Naive B cell (primary cell): ENCODE measurements around the gene ZNRF1. TPM values are rescaled to one million over a fixed set of nuclear protein-coding genes. Genes with fewer than 3 reads are reported as not detected.
"Not testable (repeated sequence)": the region's sequence is repeated elsewhere in the genome, so short reads cannot be mapped to it uniquely, and the experiment has no call there.

Experiments
- ATAC-seq, 2 donors: fragments of 150-1000 bp; cut with Tn5 transposase; 2 replicates each; pipeline ENCODE4 v1.10.0; 2021; ENCODE audit warnings: low read depth in 2 of 2, mild to moderate bottlenecking in 2 of 2, moderate library complexity in 2 of 2
- DNase-seq: peaks from one replicate; pipeline ENCODE4 v3.0.0; 2022
- H3K27ac Mint-ChIP-seq, 6 donors: one replicate each; pipeline ENCODE4 v1.8.0; 2020 to 2022; ENCODE audit warnings: mild to moderate bottlenecking in 6 of 6, mixed read lengths in 6 of 6, moderate library complexity in 5 of 6, inconsistent platforms in 2 of 6
- H3K27me3 Mint-ChIP-seq, 3 donors: one replicate each; pipeline ENCODE4 v1.8.0; 2021 to 2022; ENCODE audit warnings: mixed read lengths in 3 of 3, mild to moderate bottlenecking in 1 of 3
- H3K36me3 Mint-ChIP-seq, 2 donors: one replicate each; pipeline ENCODE4 v1.8.0; 2020 to 2022; ENCODE audit warnings: mixed read lengths in 2 of 2, inconsistent platforms in 1 of 2, mild to moderate bottlenecking in 1 of 2
- H3K4me1 Mint-ChIP-seq, 3 donors: one replicate each; pipeline ENCODE4 v1.8.0; 2020 to 2022; ENCODE audit warnings: mixed read lengths in 3 of 3, inconsistent platforms in 1 of 3, mild to moderate bottlenecking in 1 of 3, moderate library complexity in 1 of 3
- H3K4me3 Mint-ChIP-seq, 8 donors: one replicate each; pipeline ENCODE4 v1.8.0; 2020 to 2022; ENCODE audit warnings: mild to moderate bottlenecking in 8 of 8, mixed read lengths in 8 of 8, moderate library complexity in 8 of 8, inconsistent platforms in 2 of 8
- H3K9me3 Mint-ChIP-seq, 7 donors: one replicate each; pipeline ENCODE4 v1.8.0; 2020 to 2022; ENCODE audit warnings: mixed read lengths in 7 of 7, mild to moderate bottlenecking in 5 of 7, inconsistent platforms in 2 of 7, moderate library complexity in 1 of 7
- polyA plus RNA-seq, 6 donors: library from polyadenylated mRNA; unstranded; fragments of 300-500 nt; fragmentation: Illumina TruSeq; gene quantifications; one replicate each; pipeline ENCODE4 v1.2.3, GENCODE V29; 2021; ENCODE audit warnings: low read depth in 6 of 6

Gene ZNRF1
- polyA plus RNA-seq, 6 donors from 2014 or later = 1.1 TPM; not detected in 5

GRCh38 chr16:75086281-75086680 lies 87.5 kb downstream of the ZNRF1 start:
- Mint-ChIP-seq H3K9me3 (peaks cover 0 to 12% (median 3%) of the 10 kb centered on the region in 7 donors), H3K27me3 (peaks cover 57 to 61% (median 60%) of the 10 kb centered on the region in 3 donors)

DNA sequence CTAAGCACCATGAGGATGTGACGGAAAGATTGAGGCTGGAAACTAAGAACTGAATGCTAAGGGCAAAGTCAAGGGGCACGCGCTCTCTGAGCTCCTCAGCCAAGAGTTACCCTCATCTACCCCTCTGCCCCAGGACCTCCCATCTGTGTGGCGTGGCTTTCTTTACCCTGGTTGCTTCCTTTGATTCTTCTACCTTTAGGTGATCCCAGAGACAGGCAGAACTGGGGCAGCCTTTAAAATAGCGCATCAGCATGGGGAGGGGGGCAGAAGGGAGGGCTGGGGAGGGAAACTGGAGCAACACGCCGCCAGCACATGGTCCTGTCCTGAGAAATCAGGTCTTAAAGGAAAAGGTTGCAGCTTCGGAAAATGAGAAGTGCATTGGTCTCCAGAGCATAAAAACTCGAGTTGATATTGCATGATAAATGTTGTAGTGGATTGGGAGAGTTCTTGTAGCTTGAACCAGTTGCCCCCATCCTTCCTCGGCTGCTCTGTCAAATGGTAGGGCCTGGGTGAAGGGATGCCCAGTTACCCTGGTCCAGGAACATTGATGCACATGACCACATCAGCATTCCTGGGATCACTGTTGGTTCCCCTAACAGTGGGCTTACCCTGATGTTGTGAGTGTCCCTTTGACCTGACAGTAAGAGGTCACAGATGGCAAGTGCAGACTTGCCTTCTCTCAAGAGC lies 88.0 kb downstream of the ZNRF1 start:
- DNase-seq (no peak), ATAC-seq (no peak)
- Mint-ChIP-seq H3K36me3 (peaks cover 0 to 12% of the 10 kb centered on the region in 2 donors), H3K4me1 (peaks cover 0 to 7% (median 3%) of the 10 kb centered on the region in 3 donors), H3K27me3 (peaks cover 51 to 59% (median 54%) of the 10 kb centered on the region in 3 donors), H3K27ac (no peak overlapping the region), H3K4me3 (peak overlapping the region in 1 of 8 donors; percentile 44), H3K9me3 (peaks cover 0 to 12% (median 3%) of the 10 kb centered on the region in 7 donors)

More at GRCh38 chr16:75086281-75086680, 87.5 kb downstream of the ZNRF1 start:
- no peak overlapping the region for H3K27ac Mint-ChIP-seq
- peaks cover 0 to 12% of the 10 kb centered on the region in 2 donors for H3K36me3 Mint-ChIP-seq
- peaks cover 4 to 10% (median 8%) of the 10 kb centered on the region in 3 donors for H3K4me1 Mint-ChIP-seq
- ATAC-seq = no peak
- DNase-seq = no peak
- H3K4me3 Mint-ChIP-seq = peak overlapping the region in 1 of 8 donors; percentile 44

DNA sequence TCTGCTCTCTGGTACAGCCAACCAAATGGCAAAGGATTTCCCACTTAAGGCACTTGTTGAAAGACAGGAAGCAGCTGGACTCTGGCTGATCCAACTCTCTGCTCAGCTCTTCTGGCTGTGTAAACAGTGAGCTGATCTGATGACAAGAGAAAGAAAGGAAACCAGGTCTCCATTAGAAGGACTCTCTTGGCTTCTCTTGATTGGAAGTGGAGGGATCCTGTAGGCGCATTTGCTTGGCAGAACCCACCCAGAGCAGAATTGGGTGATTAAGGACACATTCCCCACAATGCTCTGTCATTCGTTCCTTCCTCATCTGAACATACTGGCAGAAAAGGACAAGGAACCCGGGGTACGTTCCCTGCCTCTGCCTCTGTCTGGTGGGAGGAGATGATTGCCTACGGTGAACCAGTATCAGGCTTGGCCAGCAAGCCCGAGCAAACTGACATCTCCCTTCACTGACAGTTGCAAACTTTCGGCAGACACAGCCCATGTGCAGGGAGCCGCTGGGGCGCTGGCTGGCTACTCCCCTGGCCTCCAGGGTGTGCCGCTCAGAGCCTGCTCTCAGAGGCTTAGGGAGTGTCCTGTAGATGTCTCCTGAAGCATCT lies 88.7 kb downstream of the ZNRF1 start:
- no peak overlapping the region for H3K4me3 Mint-ChIP-seq
- H3K9me3 Mint-ChIP-seq = peaks cover 0 to 12% (median 3%) of the 10 kb centered on the region in 7 donors
- peak overlapping the region in 1 of 6 donors; percentile 38 for H3K27ac Mint-ChIP-seq
- H3K36me3 Mint-ChIP-seq = peaks cover 0 to 12% of the 10 kb centered on the region in 2 donors
- DNase-seq (no peak), ATAC-seq (no peak)
- peaks cover 46 to 53% (median 48%) of the 10 kb centered on the region in 3 donors for H3K27me3 Mint-ChIP-seq
- peaks cover 0 to 7% (median 0%) of the 10 kb centered on the region in 3 donors for H3K4me1 Mint-ChIP-seq

DNA sequence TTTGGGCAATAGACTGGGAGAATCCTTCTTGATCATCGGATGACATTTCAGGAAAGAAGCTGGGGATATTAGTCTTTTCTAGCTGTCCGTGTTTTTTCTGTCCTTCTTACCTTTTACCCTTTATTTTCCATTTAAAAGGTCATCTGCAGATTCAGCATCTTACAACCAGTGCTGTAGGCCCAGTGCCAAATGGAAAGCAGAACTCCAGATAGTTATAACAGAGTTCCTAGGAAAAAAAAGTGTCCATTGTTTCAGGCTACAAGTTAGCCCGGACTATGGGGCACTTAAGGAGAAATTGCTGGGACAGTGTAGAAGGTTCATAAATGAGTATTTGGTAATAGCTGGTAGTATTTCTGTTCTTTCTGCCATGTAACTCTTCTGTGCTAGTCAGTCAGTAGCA lies 89.4 kb downstream of the ZNRF1 start:
- peaks cover 39 to 52% (median 41%) of the 10 kb centered on the region in 3 donors for H3K27me3 Mint-ChIP-seq
- peaks cover 0 to 7% (median 0%) of the 10 kb centered on the region in 3 donors for H3K4me1 Mint-ChIP-seq
- no peak overlapping the region for H3K27ac Mint-ChIP-seq

DNA sequence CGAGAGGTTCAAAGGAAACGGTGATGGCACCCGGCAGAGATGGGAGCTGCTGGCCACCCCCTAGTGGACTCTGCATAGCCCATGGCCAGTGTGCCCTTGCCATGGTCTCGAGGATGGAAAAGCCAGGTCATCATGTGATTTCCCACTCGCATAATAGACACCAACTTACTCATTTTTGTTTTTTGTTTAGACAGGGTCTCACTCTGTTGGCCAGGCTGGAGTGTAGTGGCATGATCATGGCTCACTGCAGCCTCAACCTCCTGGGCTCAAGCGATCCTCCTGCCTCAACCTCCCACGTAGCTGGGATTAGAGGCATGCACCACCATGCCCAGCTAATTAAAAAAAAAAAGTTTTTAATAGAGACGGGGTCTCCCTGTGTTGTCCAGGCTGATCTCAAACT lies 90.1 kb downstream of the ZNRF1 start:
- ATAC-seq = no peak
- Mint-ChIP-seq H3K9me3 (peaks cover 0 to 12% (median 3%) of the 10 kb centered on the region in 7 donors), H3K4me3 (no peak overlapping the region), H3K27me3 (peaks cover 32 to 45% (median 40%) of the 10 kb centered on the region in 3 donors), H3K27ac (no peak overlapping the region), H3K36me3 (peaks cover 0 to 12% of the 10 kb centered on the region in 2 donors), H3K4me1 (peaks cover 0 to 9% (median 0%) of the 10 kb centered on the region in 3 donors)
- no peak for DNase-seq

More for the DNA sequence above, 89.4 kb downstream of the ZNRF1 start:
- no peak for ATAC-seq
- H3K4me3 Mint-ChIP-seq = no peak overlapping the region
- peaks cover 0 to 12% (median 3%) of the 10 kb centered on the region in 7 donors for H3K9me3 Mint-ChIP-seq
- H3K36me3 Mint-ChIP-seq = peaks cover 0 to 12% of the 10 kb centered on the region in 2 donors
- DNase-seq = no peak

DNA sequence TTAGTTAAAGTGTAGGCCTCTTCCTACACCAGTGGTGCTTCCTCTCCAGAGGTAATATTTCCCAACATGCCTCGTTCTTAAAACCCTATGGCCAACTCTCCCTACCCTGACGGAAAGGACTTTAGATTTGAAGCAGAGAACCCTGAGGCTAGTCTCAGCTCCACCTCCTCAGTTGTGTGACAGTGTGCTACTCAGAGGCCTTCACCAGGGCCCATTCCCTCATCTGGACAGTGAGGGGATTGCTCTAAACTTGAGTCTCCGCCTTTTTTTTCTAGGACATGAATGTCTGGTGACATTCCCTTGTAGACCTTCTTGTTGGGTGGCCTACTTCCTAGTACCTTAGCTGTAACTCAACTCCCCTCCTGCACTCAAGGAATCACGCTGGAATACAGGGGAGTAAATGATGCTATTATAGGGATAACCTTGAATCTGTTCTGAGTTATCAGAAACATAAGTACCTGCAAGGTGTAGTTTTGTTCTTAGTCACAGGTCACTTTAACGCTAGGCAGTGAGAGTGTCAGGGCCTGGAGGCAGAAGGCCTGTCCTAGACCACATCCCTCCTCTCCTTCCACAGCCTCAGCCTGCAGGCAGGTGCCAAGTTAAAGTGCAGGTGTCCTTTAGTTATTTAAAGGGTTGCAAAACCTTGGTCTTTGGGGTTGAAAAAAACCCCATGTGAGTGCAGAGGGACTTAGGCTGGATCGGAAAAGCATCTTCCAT lies 90.8 kb downstream of the ZNRF1 start:
- Mint-ChIP-seq H3K27me3 (peaks cover 26 to 40% (median 34%) of the 10 kb centered on the region in 3 donors), H3K36me3 (peaks cover 0 to 12% of the 10 kb centered on the region in 2 donors), H3K9me3 (peaks cover 0 to 12% (median 3%) of the 10 kb centered on the region in 7 donors), H3K27ac (no peak overlapping the region), H3K4me1 (peaks cover 0 to 8% (median 0%) of the 10 kb centered on the region in 3 donors), H3K4me3 (no peak overlapping the region)
- ATAC-seq (no peak), DNase-seq (no peak)

- H3K4me1 Mint-ChIP-seq, H3K9me3 Mint-ChIP-seq, H3K4me3 Mint-ChIP-seq, DNase-seq, H3K27ac Mint-ChIP-seq, H3K36me3 Mint-ChIP-seq, ATAC-seq: not testable (repeated sequence)
- peaks cover 22 to 38% (median 27%) of the 10 kb centered on the region in 3 donors for H3K27me3 Mint-ChIP-seq
Measured at GRCh38 chr16:75090899-75091298, 92.1 kb downstream of the ZNRF1 start.

DNA sequence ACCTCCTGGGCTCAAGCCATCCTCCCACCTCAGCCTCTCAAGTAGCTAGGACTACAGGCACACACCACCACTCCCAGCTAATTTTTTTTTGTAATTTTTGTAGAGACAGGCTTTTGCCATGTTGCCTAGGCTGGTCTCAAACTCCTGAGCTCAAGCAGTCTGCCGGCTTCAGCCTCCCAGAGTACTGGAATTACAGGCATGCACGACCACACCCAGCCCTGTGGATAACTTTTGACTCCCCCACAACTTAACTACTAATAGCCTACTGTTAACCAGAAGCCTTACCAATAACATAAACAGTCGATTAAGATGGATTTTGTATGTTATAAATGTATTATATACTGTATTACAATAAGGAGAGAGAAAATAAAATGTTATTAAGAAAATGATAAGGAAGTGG lies 92.8 kb downstream of the ZNRF1 start:
- not testable (repeated sequence) for H3K4me1 Mint-ChIP-seq, H3K4me3 Mint-ChIP-seq, ATAC-seq, H3K9me3 Mint-ChIP-seq, H3K36me3 Mint-ChIP-seq, H3K27ac Mint-ChIP-seq, DNase-seq
- H3K27me3 Mint-ChIP-seq = peaks cover 24 to 39% (median 30%) of the 10 kb centered on the region in 3 donors

DNA sequence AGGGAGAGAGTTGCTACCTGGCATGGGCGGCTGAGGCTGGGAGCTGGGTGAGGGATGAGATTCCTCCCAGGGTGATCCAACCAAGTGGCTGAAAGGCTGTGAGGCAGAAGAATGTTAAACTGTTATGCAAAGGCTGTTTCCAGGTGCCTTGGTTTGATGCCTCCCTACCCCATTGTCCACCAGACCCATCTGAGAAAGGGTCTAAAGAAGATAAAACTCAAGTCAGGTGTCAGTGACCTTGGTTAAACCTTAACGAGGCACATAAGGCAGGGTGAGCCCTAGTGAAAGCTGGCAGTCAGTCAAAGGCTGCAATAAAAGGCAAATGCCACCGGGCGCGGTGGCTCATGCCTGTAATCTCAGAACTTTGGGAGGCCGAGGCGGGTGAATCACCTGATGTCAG lies 94.0 kb downstream of the ZNRF1 start:
- ATAC-seq = no peak
- Mint-ChIP-seq H3K27me3 (peaks cover 29 to 38% (median 31%) of the 10 kb centered on the region in 3 donors), H3K36me3 (no peaks in the 10 kb centered on the region), H3K27ac (peak overlapping the region in 1 of 6 donors; percentile 67), H3K4me3 (no peak overlapping the region), H3K9me3 (no peaks in the 10 kb centered on the region), H3K4me1 (peaks cover 0 to 6% (median 0%) of the 10 kb centered on the region in 3 donors)
- DNase-seq = no peak

- Mint-ChIP-seq H3K27me3 (peaks cover 18 to 32% (median 30%) of the 10 kb centered on the region in 3 donors), H3K36me3 (no peaks in the 10 kb centered on the region), H3K27ac (no peak overlapping the region), H3K9me3 (no peaks in the 10 kb centered on the region), H3K4me3 (no peak overlapping the region), H3K4me1 (peaks cover 3 to 5% (median 3%) of the 10 kb centered on the region in 3 donors)
- DNase-seq (no peak), ATAC-seq (no peak)
Measured at GRCh38 chr16:75093598-75094540, 95.0 kb downstream of the ZNRF1 start.

- Mint-ChIP-seq H3K27me3 (peaks cover 18 to 36% (median 31%) of the 10 kb centered on the region in 3 donors), H3K4me1 (peaks cover 6 to 17% (median 14%) of the 10 kb centered on the region in 3 donors), H3K4me3 (no peak overlapping the region), H3K36me3 (no peaks in the 10 kb centered on the region), H3K27ac (peak overlapping the region in 1 of 6 donors; percentile 11), H3K9me3 (no peaks in the 10 kb centered on the region)
- ATAC-seq (no peak), DNase-seq (no peak)
Measured at GRCh38 chr16:75095204-75095621, 96.4 kb downstream of the ZNRF1 start.

- H3K27me3 Mint-ChIP-seq = peaks cover 22 to 44% (median 35%) of the 10 kb centered on the region in 3 donors
- DNase-seq = no peak
- H3K4me1 Mint-ChIP-seq = peaks cover 8 to 18% (median 17%) of the 10 kb centered on the region in 3 donors
- ATAC-seq = no peak
- H3K27ac Mint-ChIP-seq = no peak overlapping the region
- no peaks in the 10 kb centered on the region for H3K9me3 Mint-ChIP-seq
- H3K4me3 Mint-ChIP-seq = no peak overlapping the region
- H3K36me3 Mint-ChIP-seq = no peaks in the 10 kb centered on the region
Measured at GRCh38 chr16:75096656-75097055, 97.8 kb downstream of the ZNRF1 start.
